ENCODE data around the gene ST3GAL3. TPM values are rescaled to one million over a fixed set of nuclear protein-coding genes. Genes with fewer than 3 reads are reported as not detected.

ST3GAL3 gene
- total RNA-seq, 4 donors from 2014 or later, result 32.2 to 57.4 (median 38.3) TPM

DNA sequence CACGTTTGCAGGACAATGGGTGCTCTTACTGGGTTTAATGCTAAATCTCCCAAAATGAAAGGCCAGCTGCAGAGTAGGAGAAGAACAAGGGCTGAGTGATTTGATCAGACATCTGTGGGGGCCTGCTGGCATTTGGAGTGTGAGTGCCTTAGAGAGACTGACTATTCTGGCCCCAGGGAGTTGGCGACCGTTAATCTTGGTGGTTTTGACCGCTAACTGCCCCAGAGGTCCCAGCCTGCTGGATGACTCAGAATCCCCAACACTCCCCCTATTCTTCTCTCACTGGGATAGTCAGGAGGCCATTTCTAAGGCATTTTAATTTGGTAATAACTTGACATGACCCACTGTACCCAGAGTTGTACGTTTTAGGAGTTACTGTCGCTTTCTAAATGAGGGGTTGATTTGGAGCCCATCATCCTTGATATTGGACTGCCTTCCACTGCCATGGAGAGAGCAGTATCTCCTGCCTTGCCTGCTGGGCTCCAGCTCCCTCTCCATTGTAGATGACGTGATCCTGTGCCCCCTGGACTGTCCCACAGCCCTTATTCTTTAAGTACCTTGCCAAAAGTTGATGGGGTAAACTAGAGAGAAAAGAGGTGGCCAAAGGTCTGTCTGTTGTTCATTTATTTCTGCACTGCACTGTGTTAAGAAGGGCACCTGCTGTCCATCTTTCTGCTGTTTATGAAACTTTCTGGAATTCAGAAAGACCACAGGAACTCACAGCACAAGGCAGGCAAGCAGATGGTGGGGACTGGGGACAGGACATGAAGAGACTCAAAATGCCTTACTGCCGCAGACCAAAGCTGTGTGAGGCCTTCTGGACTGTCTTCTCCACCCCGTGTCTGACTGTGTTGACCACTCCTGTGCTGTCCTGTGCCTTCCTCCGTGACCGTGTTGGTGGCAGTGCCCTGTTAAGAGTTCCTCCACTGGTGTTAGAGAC is 128.0 kb downstream of the ST3GAL3 start:
- Histone ChIP-seq H3K4me3 (no peak overlapping the region), H3K9me3 (no peaks in the 10 kb centered on the region), H3K4me1 (peaks cover 23 to 27% of the 10 kb centered on the region in 2 donors), H3K27me3 (no peaks in the 10 kb centered on the region), H3K36me3 (peaks cover 0 to 13% of the 10 kb centered on the region in 2 donors), H3K27ac (peak overlapping the region in 3 of 4 donors; percentile 16 to 32 (median 28))
- intact Hi-C loops (cut with DNase I; ENCODE audit: low total_unique reads), result loop anchor here (5.0 kb wide), 1 partner anchor 38 kb away; no protein-coding TSS in a partner anchor
- peak in 1 of 2 donors; percentile 30 for ATAC-seq
- no peak for DNase-seq
- TF ChIP-seq, protein P1, sequence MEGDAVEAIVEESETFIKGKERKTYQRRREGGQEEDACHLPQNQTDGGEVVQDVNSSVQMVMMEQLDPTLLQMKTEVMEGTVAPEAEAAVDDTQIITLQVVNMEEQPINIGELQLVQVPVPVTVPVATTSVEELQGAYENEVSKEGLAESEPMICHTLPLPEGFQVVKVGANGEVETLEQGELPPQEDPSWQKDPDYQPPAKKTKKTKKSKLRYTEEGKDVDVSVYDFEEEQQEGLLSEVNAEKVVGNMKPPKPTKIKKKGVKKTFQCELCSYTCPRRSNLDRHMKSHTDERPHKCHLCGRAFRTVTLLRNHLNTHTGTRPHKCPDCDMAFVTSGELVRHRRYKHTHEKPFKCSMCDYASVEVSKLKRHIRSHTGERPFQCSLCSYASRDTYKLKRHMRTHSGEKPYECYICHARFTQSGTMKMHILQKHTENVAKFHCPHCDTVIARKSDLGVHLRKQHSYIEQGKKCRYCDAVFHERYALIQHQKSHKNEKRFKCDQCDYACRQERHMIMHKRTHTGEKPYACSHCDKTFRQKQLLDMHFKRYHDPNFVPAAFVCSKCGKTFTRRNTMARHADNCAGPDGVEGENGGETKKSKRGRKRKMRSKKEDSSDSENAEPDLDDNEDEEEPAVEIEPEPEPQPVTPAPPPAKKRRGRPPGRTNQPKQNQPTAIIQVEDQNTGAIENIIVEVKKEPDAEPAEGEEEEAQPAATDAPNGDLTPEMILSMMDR (IDR thresholded peaks at IDR 0.05 in 4 of 5, conservative IDR thresholded peaks at IDR 0.05 in 1 of 5), result no peak
- TF ChIP-seq POLR2A (IDR thresholded peaks at IDR 0.05), result no peak
- in situ Hi-C loops (cut with MboI; ENCODE audit: low sequenced_read_pairs in 4 of 4), result no loop called here

DNA sequence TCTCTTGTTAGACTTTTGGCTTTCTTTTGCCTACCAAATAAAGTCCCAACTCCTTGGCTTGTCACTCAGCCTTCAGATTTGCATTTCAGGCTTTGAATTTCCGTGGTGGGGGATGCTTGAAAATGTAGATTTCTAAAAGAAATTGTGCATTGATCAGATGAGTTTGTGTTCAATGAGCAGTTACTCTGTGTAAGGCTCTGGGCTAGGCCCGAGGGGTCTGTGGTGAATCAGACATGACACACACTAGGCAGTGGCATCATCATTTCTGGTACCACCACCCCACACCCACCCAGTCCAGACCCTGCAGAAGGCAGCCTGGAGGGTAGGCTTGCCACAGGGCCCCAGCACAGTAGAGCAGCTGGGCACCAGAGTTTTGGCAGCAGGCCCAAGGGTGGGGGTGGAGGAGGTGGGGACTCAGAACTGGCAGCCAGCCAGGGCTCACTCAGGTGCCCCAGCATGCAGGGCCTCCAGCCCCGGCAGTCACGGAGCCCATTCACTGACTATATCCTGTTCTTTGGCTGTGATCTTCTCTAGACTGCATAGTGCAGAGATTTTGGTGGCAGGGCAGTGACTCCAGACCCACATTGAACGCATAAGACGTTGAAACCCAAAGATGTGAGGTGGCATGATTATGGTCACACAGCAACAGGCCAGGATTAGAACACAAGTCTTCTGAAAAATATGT is 129.1 kb downstream of the ST3GAL3 start:
- Histone ChIP-seq H3K4me3 (no peak overlapping the region), H3K4me1 (peaks cover 23 to 27% of the 10 kb centered on the region in 2 donors), H3K27me3 (no peaks in the 10 kb centered on the region), H3K36me3 (peaks cover 0 to 13% of the 10 kb centered on the region in 2 donors), H3K27ac (no peak overlapping the region), H3K9me3 (no peaks in the 10 kb centered on the region)
- ATAC-seq (no peak), DNase-seq (peak in 1 of 2 donors; percentile 36)
- in situ Hi-C loops (cut with MboI; ENCODE audit: low sequenced_read_pairs in 4 of 4) (no loop called here), intact Hi-C loops (cut with DNase I; ENCODE audit: low total_unique reads) (loop anchor here (5.0 kb wide), 1 partner anchor 39 kb away; no protein-coding TSS in a partner anchor)
- TF ChIP-seq POLR2A (IDR thresholded peaks at IDR 0.05), result no peak
- TF ChIP-seq, protein P1 (IDR thresholded peaks at IDR 0.05 in 4 of 5, conservative IDR thresholded peaks at IDR 0.05 in 1 of 5), result no peak

DNA sequence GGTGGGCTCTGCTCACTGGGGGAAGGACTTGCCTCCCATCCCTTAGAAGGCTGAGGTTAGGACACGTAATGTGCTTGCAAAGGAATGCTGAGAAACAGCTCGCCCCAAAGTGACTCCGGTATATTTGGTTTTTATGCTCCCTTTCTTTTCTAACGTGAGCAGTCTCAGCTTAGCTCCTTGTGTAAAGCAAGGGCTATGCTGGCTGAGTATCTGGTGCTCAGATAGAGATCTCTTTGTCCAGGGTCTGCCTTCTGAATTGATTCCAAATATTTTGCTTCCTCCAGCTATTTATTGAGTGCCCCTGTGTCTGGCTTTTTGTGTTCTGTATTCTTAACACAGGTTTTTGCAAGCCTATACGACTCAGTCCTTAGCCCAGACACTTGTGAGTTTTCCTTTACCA is 131.7 kb downstream of the ST3GAL3 start:
- no peak for DNase-seq
- no peak overlapping the region for H3K27ac ChIP-seq
- H3K27me3 ChIP-seq, result no peaks in the 10 kb centered on the region
- H3K9me3 ChIP-seq, result no peaks in the 10 kb centered on the region
- in situ Hi-C loops (cut with MboI; ENCODE audit: low sequenced_read_pairs in 4 of 4) (no loop called here), intact Hi-C loops (cut with DNase I; ENCODE audit: low total_unique reads) (loop anchor here (5.0 kb wide), 1 partner anchor 42 kb away; no protein-coding TSS in a partner anchor)
- TF ChIP-seq POLR2A (IDR thresholded peaks at IDR 0.05), result no peak
- TF ChIP-seq, protein P1 (IDR thresholded peaks at IDR 0.05 in 4 of 5, conservative IDR thresholded peaks at IDR 0.05 in 1 of 5), result no peak
- peaks cover 0 to 17% of the 10 kb centered on the region in 2 donors for H3K36me3 ChIP-seq
- no peak overlapping the region for H3K4me3 ChIP-seq
- H3K4me1 ChIP-seq, result peaks cover 23 to 27% of the 10 kb centered on the region in 2 donors
- no peak for ATAC-seq

DNA sequence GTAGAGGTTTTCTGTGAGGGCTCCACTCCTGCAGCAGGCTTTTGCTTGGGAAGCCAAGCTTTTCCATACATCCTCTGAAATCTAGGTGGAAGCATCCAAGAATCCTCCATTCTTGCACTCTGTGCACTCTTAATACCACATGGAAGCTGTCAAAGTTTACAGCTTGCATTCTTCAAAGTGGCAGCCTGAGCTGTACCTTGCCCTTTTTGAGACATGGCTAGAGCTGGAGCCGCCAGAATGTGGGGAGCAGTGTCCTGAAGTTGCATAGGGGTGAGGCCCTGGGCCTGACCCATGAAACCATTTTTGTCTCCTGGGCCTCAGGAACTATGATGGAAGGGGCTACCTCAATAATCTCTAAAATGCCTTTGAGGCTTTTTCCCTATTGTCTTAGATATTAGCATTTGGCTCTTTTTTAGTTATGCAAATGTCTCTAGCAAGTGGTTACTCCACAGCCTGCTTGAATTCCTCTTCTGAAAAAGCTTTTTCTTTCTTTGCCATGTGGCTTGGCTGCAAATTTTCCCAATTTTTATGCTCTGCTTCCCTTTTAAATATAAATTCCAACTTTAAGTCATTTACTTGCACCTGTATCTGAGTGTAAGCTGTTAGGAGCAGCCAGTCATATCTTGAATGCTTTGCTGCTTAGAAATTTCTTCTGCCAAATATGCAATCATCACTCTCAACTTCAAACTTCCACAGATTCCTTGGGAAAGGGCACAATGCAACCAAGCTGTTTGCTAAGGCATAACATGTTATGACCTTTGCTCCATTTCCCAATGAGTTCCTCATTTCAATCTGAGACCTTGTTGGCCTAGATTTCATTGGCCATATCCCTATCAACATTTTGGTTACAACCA is 134.2 kb downstream of the ST3GAL3 start:
- peaks cover 11 to 15% of the 10 kb centered on the region in 2 donors for H3K4me1 ChIP-seq
- no peaks in the 10 kb centered on the region for H3K9me3 ChIP-seq
- DNase-seq (no peak), ATAC-seq (no peak)
- no peak overlapping the region for H3K27ac ChIP-seq
- in situ Hi-C loops (cut with MboI; ENCODE audit: low sequenced_read_pairs in 4 of 4), result no loop called here
- H3K4me3 ChIP-seq, result no peak overlapping the region
- intact Hi-C loops (cut with DNase I; ENCODE audit: low total_unique reads), result no loop called here
- no peaks in the 10 kb centered on the region for H3K27me3 ChIP-seq
- no peak for TF ChIP-seq POLR2A (IDR thresholded peaks at IDR 0.05)
- TF ChIP-seq, protein P1 (IDR thresholded peaks at IDR 0.05 in 4 of 5, conservative IDR thresholded peaks at IDR 0.05 in 1 of 5), result no peak
- peaks cover 0 to 13% of the 10 kb centered on the region in 2 donors for H3K36me3 ChIP-seq
